Gastrocnemius medialis (tissue), 4 donors: ENCODE data around the gene SHC3.

Source experiments
- POLR2A ChIP-seq, 2 donors: fragments of 450-650 bp; IDR thresholded peaks; one replicate each; pipeline ENCODE4 v1.6.1; 2017; ENCODE audit warnings: antibody characterized with exemption in 2 of 2, mild to moderate bottlenecking in 2 of 2, moderate library complexity in 2 of 2
- TF ChIP-seq, protein P1 (sequence below), 5 experiments: fragments of 450-650 bp in 3 of 5; fragments of 200-600 bp in 2 of 5; sonication (generic) in 2 of 5; IDR thresholded peaks in 4 of 5; conservative IDR thresholded peaks in 1 of 5; 1 replicate in 4 of 5; 2 replicates in 1 of 5; pipeline ENCODE4 v1.5.1; 2016 to 2019; ENCODE audit warnings: antibody characterized with exemption in 5 of 5, mild to moderate bottlenecking in 3 of 5, moderate library complexity in 3 of 5

DNA sequence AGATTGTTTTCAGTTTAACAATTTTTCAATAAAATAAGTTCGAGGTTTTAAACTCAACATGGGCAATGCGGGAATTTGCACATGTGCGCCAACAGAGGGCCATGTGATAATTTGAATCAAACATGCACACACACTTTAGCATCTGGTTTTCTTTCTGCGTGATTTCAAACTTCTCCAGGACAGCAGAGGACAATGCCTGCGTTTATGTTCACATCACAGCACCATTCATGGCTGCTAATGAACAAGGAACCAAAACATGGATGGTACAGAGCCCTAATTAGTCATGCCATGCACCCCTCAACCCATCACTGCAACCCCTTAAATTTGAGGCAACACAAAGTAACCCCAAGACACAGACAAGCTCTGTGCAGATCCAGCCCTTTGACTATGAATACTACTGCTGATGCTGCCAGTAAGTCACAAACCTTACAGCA is 2.8 kb downstream of the SHC3 start:
- TF ChIP-seq, protein P1, sequence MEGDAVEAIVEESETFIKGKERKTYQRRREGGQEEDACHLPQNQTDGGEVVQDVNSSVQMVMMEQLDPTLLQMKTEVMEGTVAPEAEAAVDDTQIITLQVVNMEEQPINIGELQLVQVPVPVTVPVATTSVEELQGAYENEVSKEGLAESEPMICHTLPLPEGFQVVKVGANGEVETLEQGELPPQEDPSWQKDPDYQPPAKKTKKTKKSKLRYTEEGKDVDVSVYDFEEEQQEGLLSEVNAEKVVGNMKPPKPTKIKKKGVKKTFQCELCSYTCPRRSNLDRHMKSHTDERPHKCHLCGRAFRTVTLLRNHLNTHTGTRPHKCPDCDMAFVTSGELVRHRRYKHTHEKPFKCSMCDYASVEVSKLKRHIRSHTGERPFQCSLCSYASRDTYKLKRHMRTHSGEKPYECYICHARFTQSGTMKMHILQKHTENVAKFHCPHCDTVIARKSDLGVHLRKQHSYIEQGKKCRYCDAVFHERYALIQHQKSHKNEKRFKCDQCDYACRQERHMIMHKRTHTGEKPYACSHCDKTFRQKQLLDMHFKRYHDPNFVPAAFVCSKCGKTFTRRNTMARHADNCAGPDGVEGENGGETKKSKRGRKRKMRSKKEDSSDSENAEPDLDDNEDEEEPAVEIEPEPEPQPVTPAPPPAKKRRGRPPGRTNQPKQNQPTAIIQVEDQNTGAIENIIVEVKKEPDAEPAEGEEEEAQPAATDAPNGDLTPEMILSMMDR (IDR thresholded peaks at IDR 0.05 in 4 of 5, conservative IDR thresholded peaks at IDR 0.05 in 1 of 5): no peak
- TF ChIP-seq POLR2A (IDR thresholded peaks at IDR 0.05): no peak
